HG03025 (cell line): Measurements from ENCODE around the gene NMT1.

Source experiments
- ATAC-seq: cut with Tn5 transposase; IDR thresholded peaks from one replicate; pipeline ENCODE4 v1.9.1; 2021; ENCODE audit warnings: mild to moderate bottlenecking, moderate library complexity; ENCODE audit not compliant: unreplicated experiment, low FRiP score

NMT1 gene

DNA sequence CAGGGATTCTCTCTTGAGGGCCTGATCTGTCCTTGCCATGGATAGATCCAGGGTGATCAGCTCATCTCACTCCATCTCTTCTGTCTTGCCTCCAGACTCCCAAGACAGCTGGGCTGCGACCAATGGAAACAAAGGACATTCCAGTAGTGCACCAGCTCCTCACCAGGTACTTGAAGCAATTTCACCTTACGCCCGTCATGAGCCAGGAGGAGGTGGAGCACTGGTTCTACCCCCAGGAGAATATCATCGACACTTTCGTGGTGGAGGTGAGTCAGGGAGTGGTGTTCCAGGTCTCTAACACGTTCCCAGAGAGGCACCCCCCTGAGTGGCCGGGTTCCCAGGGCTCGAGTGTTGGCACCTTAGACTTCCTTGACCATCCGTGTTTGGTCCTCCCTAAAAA lies 41.7 kb downstream of the NMT1 start:
- no peak for ATAC-seq

DNA sequence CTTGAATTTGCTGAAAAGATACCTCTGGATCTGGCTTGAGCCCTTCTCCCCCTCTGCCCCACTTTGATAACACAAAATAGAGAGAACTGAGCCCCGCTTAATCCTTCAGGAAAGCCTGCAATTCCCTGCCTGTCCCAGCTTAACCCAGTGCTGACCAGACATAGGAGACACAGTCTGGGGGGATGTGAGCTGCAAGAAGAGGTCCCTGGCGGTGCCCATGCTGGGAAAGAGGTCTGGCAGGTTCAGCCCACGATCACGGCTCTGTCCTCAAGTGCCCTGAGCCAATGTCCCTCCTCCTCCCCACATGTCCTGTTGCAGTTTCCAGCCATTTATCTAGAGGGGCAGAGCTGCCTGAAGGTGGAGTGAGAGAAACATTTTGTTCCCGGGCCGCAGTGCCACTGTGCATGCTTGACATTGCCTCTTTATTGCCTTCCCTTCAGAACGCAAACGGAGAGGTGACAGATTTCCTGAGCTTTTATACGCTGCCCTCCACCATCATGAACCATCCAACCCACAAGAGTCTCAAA lies 42.2 kb downstream of the NMT1 start:
- no peak for ATAC-seq

DNA sequence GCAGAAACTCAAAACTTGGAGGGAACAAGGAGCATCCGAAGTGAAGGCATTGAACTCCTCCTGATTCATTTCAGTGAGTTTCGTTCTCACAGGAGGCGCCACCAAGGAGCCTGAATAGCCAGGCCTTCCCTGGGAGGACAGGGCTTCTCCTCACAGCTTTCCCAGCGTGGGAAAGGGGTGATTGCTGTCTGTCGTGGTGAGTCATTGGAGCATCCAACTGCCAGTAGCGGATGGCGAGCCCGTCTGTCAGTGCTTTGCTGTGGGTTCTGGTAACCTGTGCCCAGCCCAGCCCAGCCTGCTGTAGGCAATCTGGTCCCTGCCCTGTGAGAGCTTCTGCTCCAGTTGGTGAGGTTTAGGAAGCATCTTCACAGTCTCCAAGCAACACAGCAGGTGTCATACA lies 42.9 kb downstream of the NMT1 start:
- no peak for ATAC-seq

DNA sequence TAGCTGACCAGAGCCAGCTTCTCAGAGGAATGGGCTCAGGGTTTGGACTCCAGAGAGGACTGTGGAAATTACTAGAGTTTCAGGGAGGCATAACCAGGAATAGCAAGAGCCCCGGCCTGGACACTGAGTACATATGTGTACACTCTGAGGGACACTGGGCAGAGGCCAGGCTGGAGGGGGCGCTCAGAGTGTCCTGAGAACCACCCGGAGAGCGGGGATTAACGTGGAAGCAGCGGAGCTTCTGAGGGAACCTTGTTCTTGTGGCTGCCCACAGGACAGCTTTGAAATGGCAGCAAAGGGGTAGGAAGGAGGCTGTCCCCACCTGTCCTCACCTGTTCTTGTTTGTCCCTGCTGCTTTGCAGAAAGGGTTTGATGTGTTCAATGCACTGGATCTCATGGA lies 43.4 kb downstream of the NMT1 start:
- ATAC-seq = no peak

DNA sequence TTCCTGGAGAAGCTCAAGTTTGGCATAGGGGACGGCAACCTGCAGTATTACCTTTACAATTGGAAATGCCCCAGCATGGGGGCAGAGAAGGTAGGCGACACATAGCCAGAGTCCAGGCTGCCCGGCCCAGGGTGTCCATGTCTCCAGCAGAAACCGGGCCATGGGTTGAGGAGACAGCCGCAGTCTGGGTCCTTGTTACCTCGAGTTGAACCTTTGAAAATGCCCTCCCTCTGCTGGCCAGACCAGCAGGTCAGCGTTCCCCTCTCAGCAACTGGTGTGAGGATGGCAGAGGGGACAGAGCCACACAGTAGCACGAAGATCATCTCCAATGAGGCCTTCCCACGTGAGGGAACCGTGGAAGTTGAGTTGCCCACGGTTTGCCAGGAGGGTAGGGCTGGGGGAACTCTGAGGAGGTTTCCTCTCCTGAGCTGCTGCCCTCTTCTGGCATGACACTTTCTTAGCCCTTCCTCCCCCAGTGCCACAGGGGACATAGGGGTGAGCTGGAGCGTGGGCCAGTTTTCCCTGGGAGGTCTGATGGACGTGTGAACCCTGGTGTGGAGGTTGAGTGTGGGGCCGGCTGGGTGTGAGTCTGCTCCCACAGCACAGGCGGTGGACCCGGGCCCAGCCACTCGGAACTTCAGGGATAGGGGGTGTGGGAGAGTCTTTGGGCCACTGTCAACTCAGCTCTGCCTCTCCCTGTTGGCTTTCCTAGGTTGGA lies 43.9 kb downstream of the NMT1 start:
- no peak for ATAC-seq

DNA sequence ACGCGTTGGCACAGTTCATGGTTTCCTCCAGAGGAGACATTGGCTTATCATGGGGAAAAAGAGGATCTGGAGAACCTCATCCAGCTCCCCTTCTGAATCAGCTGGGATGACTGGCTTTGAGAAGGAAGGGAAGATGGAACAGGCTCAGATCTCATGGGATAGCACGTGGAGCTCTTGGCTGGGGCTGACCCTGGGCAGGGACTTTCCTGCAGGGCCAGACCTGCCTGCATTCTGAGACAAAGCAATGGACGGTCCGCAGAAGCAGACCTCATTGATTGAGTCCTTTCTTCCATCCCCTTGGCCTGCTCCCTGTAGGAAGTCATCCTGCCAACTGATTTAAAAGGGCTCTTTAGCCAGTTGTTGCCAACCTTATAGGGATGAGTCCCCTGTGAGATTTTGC lies 45.0 kb downstream of the NMT1 start:
- ATAC-seq = no peak

DNA sequence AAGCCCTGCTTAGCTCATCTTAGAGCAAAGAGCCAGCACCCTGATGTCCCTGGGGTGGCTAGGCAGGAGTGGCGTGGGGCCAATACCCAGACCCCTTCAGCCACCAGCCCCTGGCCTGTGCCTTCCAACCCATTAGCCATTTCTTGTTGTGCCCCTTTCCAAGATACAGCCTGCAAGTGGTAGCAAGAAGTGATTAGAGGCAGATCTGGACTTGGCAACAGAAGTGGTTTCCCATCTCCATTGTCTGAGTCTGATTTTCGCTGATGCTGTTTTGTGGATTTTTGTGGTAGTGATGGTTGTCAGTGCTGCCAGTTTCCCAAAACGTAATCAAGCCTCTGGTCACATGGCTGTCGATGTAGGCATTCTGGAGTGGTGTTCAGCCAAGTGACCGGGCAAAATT lies 45.5 kb downstream of the NMT1 start:
- no peak for ATAC-seq

DNA sequence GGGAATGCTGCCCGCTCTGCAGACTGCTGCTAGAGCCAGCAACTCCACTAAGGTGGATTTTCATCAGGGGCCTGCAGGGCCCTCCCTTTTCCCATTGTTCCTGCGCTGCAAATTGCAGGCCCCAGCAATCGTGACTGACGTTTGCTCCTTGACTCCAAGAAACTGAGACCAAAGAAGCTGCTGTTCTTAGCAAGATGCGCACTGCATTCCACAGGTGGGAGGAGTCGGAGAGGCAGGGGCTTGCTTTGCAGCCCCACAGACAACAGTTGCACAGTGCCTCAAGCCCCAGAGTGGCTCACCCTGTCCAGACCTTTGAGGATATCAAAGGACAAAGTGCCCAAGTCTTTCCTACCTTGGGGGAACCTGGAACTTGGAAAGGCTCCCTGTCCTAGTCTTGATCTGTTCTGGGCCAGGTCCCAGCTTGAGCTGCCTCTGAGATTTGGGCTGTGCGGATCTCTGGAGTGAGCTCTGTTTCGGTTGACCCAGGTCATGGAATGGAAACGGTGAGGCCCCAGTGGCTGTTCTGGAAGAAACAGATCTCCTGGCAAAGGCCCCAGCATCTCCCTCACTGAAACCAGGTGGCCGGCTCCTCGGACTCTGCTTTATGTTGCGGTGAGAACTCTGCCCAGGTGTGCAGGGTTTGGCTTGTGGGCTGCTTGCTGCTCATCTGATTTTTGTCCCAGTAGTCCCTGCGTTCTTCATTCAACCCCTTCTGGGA lies 46.3 kb downstream of the NMT1 start:
- no peak for ATAC-seq

DNA sequence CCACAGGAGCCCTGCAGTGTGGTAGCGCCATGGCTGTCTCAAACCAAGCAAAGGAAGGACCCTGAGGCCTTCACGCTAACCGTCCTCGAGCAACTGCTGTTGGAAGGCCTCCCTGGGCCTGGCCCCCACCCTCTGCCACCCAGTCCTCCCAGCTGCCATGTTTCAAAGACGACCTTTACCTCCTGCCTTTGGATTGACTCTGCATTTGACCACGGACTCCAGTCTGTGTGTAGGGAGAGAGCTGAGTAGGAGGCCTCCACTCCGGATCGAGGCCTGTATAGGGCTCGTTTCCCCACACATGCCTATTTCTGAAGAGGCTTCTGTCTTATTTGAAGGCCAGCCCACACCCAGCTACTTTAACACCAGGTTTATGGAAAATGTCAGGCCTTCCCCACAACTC lies 46.9 kb downstream of the NMT1 start:
- ATAC-seq = no peak

DNA sequence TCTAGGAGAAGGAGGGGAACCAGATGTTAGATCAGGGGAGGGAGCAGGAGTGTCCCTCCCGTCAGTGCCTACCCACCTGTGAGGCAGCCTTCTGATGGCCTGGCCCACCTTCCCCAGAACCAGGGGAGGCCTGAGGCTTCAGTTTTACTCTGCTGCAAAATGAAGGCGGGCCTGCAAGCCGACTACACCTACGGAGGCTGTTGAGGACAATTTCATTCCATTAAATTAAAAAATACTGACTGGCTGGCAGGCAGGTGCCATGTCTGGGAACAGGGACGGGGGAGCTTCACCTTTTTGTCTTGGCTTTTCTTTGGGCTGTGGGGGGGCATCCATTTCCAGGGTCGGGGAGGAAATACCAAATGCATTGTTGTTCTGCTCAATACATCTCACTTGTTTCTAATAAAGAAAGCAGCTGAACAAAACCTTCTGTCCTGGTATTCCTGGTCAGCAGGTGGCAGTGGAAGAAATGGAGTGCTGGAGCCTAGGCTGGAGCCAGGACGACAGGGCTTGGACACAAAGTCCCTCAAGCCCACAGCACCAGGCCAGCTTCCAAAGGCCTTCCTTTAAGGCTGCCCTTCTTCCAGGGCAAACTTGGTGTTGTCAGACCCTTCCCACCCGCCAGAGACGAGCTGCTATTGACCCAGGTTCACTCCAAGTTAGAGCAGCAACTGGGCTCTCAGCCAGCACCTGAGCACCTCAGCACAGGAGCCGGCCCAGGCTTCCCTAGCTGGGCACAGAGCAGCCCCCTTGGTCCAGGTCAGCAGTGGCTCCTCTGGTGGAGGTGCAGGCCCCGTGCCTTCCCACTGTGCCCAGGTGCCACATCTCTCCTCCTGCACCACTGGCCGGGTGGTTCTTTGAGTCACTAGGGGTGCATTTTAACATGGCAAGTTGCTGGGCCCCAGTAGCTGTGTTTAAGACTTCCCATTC lies 47.7 kb downstream of the NMT1 start:
- ATAC-seq = no peak

DNA sequence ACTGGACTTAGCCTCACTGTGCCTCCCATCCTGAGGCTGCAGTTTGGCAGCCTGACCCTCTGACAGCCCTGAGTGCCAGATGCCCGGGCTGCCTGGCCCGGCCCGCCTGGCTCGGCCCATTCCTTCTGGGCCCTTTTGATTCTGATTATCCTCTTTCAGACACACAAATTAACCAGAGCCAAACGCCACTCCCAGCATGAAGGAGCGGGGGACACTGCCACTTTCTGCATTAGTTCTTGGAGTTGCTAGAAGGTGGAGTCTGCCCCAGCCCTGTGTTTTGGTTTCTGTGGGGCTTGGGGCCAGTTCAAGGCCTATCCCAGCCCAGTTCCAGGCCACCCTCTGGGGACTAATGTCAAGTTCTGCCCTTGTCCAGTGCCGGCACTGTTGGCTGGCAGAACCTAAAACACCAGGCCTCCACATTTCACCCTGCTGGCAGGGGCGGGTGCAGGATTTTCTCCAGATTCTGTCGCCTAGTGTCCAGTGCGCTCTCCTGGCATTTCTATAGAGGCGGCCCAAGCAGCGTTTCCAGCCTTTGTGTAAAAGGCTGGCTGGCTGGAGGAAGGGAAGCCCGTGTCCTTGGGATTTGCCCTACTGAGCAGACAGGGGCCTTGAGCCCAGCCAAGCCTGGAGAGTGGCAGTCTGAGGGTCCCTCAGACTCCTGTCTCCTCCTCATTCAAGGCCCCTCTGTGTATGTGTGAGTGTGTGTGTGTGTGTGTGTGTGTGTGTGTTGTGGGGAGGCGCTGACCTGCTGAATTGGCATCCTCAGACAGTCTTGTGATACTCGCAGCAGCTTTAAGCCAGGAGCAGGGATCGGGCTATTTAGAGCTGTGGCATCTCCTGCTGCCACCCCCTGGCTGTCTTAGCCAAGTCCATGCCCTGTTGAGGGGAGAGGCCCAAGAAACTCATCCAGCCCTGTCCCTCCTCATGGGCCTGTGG lies 49.8 kb downstream of the NMT1 start:
- no peak for ATAC-seq

DNA sequence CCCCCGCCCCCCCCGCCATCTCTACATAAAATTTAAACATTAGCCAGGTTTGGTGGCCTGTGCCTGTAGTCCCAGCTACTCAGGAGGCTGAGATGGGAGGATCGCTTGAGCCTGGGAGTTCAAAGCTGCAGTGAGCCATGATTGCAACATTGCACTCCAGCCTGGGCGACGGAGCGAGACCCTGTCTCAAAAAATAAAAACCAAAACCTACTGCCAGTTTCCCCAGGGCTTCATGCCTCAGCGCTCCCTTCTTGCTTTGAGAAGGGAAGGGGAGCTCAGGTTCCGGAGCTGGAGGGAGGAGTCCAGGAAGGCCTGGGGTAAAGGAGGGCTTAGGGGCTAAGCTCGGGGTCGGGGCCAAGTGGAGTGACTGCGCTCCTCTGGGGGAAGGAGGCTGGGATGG lies 50.7 kb downstream of the NMT1 start:
- ATAC-seq = no peak

DNA sequence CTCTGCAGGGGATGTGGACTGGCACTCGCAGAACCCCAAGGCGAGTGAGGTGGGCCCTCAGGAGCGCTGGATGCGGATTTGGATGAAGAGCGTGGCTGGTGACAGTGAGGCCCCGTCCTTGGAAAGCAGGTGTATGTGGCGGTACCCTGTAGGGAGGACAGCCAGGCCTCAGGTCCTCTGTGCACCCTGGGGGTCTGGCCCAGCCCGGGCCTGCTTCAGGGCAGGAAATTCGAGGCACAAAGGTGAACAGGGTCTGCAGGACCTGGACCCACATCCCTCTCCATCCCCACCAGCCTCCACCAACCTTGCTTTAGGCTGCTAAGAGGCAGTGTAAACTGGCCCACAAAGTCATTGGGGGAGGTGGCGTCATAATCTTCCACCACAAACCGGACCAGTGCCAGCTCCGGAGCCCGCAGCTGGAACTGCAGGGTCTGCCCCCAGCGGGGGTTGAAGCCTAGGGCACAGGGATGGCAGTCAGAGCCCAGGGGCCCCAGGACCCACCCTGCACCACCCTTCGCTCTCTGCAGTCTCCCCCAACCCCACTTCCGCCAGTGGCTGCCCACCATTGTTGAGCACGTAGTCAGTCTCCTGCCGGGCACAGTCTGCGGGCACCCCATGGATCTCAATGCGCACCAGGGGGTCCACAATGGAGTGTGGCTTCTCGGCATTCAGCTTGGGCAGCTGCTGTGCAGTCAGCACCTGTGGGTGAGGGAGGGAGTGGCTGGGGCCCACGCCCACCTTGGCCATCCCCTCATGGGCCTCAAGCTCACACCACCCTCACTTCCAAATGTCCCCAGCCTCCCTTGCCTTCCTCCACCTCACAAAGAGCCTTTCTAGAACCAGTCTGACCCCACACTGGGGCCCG lies 51.7 kb downstream of the NMT1 start:
- no peak for ATAC-seq

DNA sequence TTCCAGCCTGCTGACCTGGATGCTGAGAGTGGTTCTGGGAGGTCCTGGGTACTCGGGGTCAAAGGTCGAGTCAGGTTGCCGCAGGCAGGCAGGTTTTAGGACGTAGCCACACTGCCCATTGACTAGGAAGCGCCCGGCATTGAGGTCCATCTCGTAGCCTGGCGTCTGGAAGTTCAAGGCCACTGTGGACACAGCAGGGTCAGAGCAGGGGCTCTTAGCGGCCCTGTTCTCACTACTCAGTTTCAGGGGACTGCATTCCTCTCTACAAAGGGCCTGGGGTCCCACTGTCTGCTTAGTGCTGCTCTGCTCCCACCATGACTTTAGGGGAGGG lies 52.3 kb downstream of the NMT1 start:
- no peak for ATAC-seq

DNA sequence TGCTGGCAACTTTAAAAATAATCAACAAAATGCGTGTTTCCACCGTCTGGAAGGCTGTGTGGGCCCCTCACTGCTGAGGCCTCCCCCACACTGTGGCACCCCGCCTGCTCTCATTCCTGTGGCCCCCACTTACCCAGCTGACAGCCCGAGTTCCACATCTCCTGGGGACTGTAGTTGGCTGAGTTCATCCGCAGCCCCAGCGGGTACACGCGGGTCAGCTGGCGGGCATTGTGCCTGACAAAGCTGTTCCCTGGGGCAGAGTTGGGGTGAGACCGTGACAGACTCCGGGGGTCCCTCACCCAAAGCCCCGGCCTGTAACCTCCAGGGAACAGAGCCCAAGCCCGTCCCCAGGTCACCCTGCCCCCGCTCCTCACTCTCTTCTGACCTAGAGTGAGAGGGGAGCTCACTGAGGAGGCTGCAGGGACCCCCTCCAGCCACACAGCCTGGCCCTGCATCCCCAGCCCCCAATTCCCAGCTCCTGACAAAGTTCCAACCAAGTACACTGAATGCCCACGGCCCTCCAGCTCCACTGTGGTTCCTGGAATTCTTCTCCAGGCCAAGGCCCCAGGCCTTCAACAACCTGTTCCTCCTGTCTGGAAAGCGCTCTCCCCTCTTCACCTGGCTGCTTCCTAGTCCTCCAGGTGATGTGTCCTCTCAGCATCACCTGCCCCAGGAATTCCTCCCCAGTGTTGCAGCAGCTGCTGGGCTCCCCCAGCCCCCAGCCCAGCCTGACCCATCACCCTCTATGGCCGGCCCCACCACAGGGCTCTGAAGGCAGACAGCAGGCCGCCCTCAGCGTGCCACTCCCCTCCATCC lies 53.2 kb downstream of the NMT1 start:
- ATAC-seq = no peak

DNA sequence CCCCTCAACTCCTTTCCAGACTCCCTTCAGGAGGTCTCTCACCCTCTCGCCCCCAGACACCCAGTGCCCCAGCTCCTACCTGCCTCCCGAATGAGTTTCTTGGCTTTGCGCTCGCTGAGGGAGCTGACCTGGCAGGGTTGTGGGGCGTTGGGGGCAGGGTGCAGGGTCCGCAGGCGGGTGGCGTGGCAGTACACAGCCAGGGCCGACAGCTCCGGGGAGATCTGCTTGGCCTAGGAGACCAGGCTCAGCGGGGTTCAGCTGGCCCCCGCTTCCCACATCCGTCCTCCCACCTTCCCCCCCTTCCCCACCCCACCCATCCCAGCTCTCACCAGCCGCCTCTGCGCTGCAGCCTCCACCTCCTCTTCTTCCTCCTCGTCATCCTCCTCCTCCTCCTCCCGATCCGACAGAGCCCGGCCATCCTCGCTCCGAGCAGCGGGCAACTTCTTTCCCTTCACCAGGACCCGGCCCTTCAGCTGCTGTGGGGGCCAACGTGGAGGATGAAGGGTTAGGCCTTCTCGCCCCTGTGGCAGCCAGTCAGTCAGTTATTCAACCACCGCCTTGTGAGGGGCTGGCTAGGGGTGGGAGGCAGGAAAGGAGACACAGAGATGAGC lies 54.0 kb downstream of the NMT1 start:
- ATAC-seq = no peak

DNA sequence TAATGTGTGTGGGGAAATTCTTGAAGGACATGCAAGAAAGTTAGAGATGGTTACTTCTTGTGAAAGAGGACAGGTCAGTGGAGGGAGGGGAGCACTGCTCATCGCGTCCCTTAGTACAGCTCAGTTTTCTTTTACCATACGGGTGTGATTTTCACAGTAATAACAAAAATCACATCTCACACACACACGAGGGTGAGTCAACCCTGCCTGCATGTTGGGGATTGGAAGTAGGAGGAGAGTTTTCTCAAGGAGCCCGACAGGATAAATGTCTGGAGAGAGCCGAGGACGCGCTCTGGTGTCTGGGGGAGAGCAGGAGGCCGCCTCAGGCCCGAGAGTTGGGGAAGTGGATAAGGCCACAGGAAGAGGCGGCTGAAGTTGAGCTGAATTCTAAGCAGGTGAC lies 54.8 kb downstream of the NMT1 start:
- ATAC-seq = no peak

DNA sequence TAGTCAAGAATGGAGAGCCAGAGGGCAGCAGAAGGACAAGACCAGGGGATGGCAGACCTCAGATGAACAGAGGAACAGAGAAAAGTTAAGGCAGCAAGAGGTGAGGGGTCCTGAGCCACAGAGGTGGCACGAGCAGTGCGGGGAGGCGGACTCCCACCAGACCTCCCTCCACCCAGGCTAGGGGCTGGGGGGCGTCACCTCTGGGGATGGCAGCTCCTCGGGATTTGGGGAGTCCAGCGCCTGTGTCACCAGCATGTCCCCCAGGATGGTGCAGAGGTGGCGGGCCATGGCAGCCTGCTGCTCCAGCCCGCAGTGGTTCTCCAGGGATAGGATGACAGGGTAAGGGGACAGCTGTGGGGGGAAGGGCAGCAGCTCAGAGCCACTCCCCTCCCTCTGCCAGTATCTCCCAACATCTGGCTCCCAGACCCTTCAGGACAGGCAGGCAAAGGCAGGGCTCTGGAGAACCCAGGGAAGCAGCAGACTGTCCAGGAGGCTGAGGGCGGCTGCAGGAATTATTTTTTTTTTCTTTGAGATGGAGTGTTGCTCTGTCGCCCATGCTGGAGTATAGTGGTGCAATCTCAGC lies 55.4 kb downstream of the NMT1 start:
- no peak for ATAC-seq
